Ishikawa (cell line): ENCODE results near the gene FMNL2.

Experiments
- EP300 ChIP-seq: IDR thresholded peaks from 2 replicates; pipeline ENCODE4 v1.6.1; 2012; ENCODE audit warnings: borderline replicate concordance
- FOXM1 ChIP-seq: IDR thresholded peaks from 2 replicates; pipeline ENCODE4 v1.6.1; 2012; ENCODE audit warnings: low read depth, borderline replicate concordance
- MAX ChIP-seq: IDR thresholded peaks from 2 replicates; pipeline ENCODE4 v1.6.1; 2012
- RAD21 ChIP-seq: IDR thresholded peaks from 2 replicates; pipeline ENCODE4 v1.6.1; 2012; ENCODE audit warnings: low read depth

GRCh38 chr2:152606941-152607340 lies 272.0 kb downstream of the FMNL2 start:
- TF ChIP-seq FOXM1 (no peak), EP300 (no peak), RAD21 (no peak), MAX (no peak)
